Measurements from ENCODE around the gene NOTCH1.

Gene NOTCH1

GRCh38 chr9:136482046-136482792, 63.6 kb downstream of the NOTCH1 start:
- no peak for DNase-seq

- DNase-seq = no peak
Measured at GRCh38 chr9:136481558-136481957, 64.3 kb downstream of the NOTCH1 start.

- no peak for DNase-seq
Measured at GRCh38 chr9:136476369-136477150, 69.3 kb downstream of the NOTCH1 start.

GRCh38 chr9:136474974-136475865, 70.6 kb downstream of the NOTCH1 start:
- no peak for DNase-seq

DNA sequence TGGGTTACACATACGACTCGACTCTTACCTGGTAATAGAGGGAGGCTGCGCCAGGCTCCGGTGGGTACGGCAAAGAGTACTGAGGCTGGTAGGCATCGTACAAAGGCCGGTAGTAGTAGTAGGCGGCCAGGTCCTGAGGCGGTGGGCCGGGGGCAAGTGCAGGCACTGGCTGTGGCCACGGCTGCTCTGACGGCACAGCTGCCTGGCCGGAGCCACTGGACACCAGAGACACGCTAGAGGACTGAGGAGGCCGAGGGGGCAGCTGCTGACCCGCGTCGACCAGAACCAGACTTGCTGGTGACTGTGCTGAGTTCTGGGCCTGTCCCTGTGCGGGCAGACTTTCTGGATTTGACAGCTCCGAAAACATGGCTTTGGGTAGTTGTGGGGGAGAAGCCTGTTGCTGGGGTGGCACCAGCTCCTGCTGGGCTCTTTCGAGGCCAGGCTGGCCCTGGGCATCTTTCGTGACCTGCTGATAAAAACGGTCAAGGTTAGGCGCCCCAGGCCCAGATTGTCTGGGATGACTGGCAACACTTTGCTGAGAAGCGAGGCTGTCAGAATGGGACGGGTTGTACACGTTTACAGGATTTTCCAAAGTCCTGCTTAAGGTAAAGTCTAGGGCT, 71.7 kb downstream of the NOTCH1 start:
- no peak for DNase-seq

DNA sequence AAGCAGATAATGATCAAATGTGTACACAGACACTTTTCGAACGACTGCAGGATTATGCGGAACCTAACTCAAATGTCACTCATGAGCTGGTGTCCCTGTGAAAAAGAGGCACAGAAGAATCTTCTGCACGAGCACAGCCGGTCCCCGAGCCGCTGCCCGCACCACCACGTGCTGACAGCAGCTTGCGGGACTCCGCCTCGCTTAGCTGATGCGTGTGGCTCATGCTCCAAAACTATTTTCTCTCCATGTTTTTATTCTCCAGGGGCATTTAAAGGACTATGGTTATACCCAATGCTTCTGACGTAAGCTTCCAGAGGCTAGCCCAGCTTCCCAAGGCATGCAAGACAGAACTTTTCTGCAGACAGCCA, 72.5 kb downstream of the NOTCH1 start:
- DNase-seq = no peak

GRCh38 chr9:136472640-136473353, 73.1 kb downstream of the NOTCH1 start:
- no peak for DNase-seq

GRCh38 chr9:136471802-136472487, 73.9 kb downstream of the NOTCH1 start:
- no peak for DNase-seq

DNA sequence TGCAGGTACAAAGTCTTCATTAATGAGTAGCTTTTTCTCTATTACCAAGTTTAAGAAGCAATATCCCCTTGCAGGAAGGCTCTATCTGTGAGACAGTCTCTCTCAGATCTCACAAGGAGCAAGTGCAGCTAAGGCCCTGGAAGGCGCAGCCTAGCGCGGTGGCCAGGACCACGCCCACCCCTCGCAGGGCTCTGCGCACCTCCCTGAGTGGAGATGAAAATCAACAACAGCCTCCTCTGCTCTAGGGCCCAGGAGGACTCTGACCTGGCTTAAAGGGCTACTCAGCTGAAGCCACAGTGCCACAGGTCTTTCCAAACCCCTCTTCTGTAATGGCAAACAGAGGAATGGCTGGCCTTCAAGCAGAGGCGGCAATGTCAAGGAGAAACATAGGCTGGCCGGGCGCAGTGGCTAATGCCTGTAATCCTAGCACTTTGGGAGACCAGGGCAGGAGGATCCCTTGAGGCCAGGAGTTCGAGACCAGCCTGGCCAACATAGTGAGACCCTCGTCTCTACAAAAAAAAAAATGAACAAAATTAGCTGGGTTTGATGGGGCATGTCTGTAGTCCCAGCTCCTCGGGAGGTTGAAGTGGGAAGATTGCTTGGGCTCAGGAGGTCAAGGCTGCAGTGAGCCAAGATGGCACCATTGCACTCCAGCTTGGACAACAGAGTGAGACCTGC, 74.9 kb downstream of the NOTCH1 start:
- no peak for DNase-seq

- DNase-seq = no peak
Measured at GRCh38 chr9:136470356-136470755, 75.5 kb downstream of the NOTCH1 start.

GRCh38 chr9:136467766-136468165, 78.1 kb downstream of the NOTCH1 start:
- no peak for DNase-seq

GRCh38 chr9:136466155-136466541, 79.7 kb downstream of the NOTCH1 start:
- no peak for DNase-seq

- no peak for DNase-seq
Measured at GRCh38 chr9:136465500-136466154, 80.2 kb downstream of the NOTCH1 start.

GRCh38 chr9:136464241-136464640, 81.6 kb downstream of the NOTCH1 start:
- DNase-seq = no peak

DNA sequence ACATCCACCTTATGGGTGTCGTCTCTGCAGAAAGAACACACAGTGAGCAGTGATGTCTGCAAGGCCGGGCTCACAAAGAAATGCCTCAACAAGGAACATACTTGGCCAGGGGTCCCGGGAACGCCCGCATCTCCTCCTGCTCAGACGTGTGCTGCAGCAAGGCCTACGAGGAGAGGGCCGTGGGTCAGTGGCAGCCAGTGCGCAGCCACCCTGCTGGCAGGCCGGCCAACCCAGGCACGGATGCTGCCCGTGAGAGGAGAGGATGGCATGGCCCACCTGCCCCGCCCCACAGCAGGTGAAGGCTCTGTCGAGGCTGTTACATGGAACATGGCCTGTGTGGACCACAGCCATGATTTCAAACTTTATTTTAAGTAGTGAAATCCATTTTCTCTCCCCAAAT, 82.3 kb downstream of the NOTCH1 start:
- DNase-seq = no peak

- DNase-seq = no peak
Measured at GRCh38 chr9:136462664-136463063, 83.2 kb downstream of the NOTCH1 start.

GRCh38 chr9:136460772-136461325, 85.0 kb downstream of the NOTCH1 start:
- no peak for DNase-seq

DNA sequence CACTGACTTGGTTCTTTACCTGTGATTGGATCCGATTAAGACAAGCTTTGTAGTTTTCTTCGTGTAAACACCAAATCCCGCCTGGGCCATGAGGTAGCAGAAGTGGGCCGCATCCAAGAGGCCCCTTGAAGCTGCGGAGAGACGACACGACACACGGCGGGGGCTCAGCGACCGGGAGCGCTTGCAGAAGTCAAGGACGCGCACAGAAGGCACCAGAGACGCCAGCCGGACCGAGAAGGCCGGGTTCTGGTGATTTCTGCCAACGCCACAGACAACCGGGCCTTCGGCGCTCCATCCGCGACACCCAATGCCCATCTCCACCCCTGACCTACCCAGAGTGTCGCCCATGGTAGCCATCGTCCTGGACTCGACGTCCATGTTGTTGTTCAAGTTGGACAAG, 86.4 kb downstream of the NOTCH1 start:
- DNase-seq = no peak

DNA sequence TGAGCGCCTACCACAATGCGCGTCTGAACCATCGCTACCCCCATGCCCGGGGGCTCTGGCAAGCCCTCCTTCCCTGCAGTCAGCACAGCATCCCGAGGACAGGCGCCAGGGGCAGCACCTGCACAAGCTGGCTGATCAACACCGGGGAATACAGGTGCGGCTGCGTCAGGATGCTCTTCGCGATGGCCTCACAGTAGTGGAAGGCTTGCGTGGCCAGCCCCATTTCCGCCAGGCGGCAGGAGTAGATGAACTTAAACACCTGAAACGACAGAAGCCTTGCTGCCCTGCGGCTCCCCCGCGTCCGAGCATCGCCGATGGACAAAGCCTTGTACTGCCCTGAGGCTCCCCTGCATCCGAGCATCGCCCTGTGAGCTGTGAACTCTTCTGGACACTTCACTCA, 88.5 kb downstream of the NOTCH1 start:
- DNase-seq = no peak

DNA sequence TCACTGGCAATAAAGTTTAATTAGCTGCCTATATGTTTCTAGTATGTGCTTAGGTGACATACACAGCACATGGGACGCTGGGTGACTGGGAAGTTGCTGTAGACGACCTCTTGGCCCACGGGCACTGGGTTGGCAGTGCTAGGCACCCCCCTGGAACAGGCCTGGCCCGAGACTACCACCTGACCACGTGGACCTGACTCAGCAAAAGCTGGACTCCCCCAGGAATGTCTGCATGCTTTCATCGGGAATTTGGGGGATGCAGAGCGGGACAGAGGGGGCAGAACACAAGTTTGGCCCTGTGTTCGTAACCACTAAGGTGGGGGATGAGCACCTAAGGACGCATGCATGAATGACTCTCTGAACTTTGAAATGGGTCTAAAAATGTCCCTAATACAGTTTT, 89.6 kb downstream of the NOTCH1 start:
- no peak for DNase-seq
